WERI-Rb-1 (cell line): ENCODE results near the gene OXSR1.

ENCODE experiments used
- DNase-seq: peaks from one replicate; pipeline ENCODE4 v3.0.0-alpha.2; 2020
- H3K27ac ChIP-seq: fragments of 250-450 bp; sonication (Bioruptor Pico); 2 replicates; pipeline ENCODE4 v1.5.1; 2020; ENCODE audit warnings: mild to moderate bottlenecking, moderate library complexity
- H3K27me3 ChIP-seq: fragments of 250-450 bp; sonication (Bioruptor Pico); 2 replicates; pipeline ENCODE4 v1.5.1; 2021; ENCODE audit warnings: mild to moderate bottlenecking, low read depth, moderate library complexity; ENCODE audit not compliant: insufficient read depth, severe bottlenecking
- H3K36me3 ChIP-seq: fragments of 250-450 bp; sonication (Bioruptor Pico); 2 replicates; pipeline ENCODE4 v1.5.1; 2020; ENCODE audit warnings: mild to moderate bottlenecking, moderate library complexity
- H3K4me3 ChIP-seq: 2 replicates; pipeline ENCODE4 v1.5.1; 2011; ENCODE audit warnings: low read depth, mild to moderate bottlenecking, control low read depth, low read length
- H3K9me3 ChIP-seq: fragments of 250-450 bp; sonication (Bioruptor Pico); 2 replicates; pipeline ENCODE4 v1.5.1; 2021; ENCODE audit warnings: mild to moderate bottlenecking, moderate library complexity; ENCODE audit not compliant: severe bottlenecking
- TF ChIP-seq, protein P1 (sequence below): IDR thresholded peaks from 2 replicates; pipeline ENCODE4 v1.5.1; 2011; ENCODE audit warnings: low read depth, mild to moderate bottlenecking, control low read depth, inconsistent platforms, low read length

Gene OXSR1

DNA sequence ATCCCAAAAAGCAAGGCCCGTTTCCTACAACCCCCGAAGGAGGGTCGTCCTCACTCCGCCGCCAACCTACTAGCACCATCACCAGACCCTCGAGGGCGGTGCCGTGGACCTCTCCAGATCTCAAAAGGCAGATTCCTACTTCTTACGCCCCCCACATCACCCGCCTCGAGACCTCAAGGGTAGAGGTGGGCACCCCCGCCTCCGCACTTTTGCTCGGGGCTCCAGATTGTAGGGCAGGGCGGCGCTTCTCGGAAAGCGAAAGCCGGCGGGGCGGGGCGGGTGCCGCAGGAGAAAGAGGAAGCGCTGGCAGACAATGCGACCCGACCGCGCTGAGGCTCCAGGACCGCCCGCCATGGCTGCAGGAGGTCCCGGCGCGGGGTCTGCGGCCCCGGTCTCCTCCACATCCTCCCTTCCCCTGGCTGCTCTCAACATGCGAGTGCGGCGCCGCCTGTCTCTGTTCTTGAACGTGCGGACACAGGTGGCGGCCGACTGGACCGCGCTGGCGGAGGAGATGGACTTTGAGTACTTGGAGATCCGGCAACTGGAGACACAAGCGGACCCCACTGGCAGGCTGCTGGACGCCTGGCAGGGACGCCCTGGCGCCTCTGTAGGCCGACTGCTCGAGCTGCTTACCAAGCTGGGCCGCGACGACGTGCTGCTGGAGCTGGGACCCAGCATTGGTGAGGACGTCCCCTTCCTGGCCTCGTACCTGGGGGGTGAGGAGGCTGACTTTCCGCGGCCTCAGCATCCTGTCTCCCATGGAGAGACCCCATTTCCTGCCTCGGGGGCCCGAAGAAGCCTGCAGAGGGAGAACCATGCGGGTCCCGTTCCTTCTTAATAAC lies 26.8 kb upstream of the OXSR1 start, which contains the start of gene MYD88:
Gene MYD88, plus strand, starts transcription at position 313 of the 842 bp plus-strand sequence. Its CDS starts 40 bp downstream, at position 353.
- H3K36me3 ChIP-seq, result peaks cover 11% of the 10 kb centered on the region
- TF ChIP-seq, protein P1, sequence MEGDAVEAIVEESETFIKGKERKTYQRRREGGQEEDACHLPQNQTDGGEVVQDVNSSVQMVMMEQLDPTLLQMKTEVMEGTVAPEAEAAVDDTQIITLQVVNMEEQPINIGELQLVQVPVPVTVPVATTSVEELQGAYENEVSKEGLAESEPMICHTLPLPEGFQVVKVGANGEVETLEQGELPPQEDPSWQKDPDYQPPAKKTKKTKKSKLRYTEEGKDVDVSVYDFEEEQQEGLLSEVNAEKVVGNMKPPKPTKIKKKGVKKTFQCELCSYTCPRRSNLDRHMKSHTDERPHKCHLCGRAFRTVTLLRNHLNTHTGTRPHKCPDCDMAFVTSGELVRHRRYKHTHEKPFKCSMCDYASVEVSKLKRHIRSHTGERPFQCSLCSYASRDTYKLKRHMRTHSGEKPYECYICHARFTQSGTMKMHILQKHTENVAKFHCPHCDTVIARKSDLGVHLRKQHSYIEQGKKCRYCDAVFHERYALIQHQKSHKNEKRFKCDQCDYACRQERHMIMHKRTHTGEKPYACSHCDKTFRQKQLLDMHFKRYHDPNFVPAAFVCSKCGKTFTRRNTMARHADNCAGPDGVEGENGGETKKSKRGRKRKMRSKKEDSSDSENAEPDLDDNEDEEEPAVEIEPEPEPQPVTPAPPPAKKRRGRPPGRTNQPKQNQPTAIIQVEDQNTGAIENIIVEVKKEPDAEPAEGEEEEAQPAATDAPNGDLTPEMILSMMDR, result no peak
- DNase-seq, result no peak
- no peaks in the 10 kb centered on the region for H3K9me3 ChIP-seq
- H3K4me3 ChIP-seq, result peak within 1 kb of the TSS; percentile 82
- H3K27me3 ChIP-seq, result peaks cover 2% of the 10 kb centered on the region
- H3K27ac ChIP-seq, result peak within 1 kb of the TSS; percentile 52

DNA sequence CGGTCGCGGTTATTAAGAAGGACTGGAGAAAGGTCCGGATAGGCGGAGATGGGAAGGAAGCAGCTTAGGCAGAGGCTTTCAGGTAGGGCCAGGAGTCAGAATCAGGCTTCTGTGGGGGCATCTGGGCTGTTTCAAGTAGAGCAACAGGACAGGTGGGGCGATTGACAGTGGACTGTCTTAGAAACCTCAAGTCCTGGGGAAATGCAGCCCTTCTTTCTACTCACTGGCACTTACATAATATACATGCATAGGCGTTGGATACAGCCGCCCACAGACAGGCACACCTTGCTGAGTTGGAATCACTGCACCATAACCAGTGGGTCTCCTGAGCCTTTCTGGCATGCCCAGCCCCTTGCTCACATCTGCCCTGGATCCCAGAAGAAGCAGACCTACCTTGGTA lies 26.1 kb upstream of the OXSR1 start:
- Histone ChIP-seq H3K36me3 (peaks cover 5% of the 10 kb centered on the region), H3K27ac (no peak overlapping the region), H3K4me3 (no peak overlapping the region), H3K27me3 (peaks cover 2% of the 10 kb centered on the region), H3K9me3 (no peaks in the 10 kb centered on the region)
- DNase-seq, result no peak
- TF ChIP-seq, protein P1, result no peak

DNA sequence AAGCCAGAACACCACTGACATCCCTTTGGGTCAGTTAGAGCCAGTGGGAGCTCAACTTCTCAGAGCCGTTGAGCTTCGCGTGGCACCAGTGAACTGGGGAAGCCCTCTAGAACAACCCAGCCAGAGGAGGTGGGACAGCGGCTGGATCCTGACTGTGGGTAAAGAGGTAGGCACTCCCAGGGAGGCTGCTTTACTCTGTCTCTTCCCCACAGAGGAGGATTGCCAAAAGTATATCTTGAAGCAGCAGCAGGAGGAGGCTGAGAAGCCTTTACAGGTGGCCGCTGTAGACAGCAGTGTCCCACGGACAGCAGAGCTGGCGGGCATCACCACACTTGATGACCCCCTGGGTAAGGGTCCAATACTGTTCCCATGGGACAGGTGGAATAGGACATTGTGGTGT lies 25.7 kb upstream of the OXSR1 start:
- H3K9me3 ChIP-seq, result no peaks in the 10 kb centered on the region
- TF ChIP-seq, protein P1, result no peak
- no peak overlapping the region for H3K4me3 ChIP-seq
- DNase-seq, result no peak
- H3K27me3 ChIP-seq, result peaks cover 2% of the 10 kb centered on the region
- peaks cover 4% of the 10 kb centered on the region; the same call in 1 of the 2 replicates for H3K36me3 ChIP-seq
- H3K27ac ChIP-seq, result no peak overlapping the region

DNA sequence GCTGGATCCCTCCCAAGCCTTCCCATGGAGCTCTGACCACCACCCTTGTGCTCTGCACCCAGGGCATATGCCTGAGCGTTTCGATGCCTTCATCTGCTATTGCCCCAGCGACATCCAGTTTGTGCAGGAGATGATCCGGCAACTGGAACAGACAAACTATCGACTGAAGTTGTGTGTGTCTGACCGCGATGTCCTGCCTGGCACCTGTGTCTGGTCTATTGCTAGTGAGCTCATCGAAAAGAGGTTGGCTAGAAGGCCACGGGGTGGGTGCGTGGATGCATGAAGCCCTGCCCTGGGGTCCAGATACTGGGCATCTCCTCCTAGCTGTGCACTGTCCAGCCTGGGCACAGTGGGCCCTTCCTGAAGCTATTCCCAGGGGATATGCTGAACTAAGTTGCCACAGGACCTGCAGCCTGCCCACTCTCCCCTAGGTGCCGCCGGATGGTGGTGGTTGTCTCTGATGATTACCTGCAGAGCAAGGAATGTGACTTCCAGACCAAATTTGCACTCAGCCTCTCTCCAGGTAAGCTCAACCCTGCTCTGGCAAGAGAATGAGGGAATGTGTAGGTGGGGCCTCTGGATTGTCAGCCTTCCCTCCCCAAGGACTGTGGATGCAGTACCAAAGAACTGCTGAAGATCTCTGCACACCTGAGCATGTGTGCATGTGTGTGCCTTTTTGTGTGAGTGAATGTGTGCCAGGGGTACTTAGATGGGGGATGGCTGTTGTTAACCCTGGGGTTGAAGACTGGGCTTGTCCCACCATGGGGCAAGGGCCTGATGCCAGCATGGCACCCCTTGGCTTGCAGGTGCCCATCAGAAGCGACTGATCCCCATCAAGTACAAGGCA lies 24.8 kb upstream of the OXSR1 start:
- DNase-seq, result no peak
- TF ChIP-seq, protein P1, result peak; percentile 26; the same call in 1 of the 2 replicates
- Histone ChIP-seq H3K9me3 (no peaks in the 10 kb centered on the region), H3K27me3 (peaks cover 2% of the 10 kb centered on the region), H3K4me3 (no peak overlapping the region), H3K27ac (no peak overlapping the region), H3K36me3 (no peaks in the 10 kb centered on the region)

DNA sequence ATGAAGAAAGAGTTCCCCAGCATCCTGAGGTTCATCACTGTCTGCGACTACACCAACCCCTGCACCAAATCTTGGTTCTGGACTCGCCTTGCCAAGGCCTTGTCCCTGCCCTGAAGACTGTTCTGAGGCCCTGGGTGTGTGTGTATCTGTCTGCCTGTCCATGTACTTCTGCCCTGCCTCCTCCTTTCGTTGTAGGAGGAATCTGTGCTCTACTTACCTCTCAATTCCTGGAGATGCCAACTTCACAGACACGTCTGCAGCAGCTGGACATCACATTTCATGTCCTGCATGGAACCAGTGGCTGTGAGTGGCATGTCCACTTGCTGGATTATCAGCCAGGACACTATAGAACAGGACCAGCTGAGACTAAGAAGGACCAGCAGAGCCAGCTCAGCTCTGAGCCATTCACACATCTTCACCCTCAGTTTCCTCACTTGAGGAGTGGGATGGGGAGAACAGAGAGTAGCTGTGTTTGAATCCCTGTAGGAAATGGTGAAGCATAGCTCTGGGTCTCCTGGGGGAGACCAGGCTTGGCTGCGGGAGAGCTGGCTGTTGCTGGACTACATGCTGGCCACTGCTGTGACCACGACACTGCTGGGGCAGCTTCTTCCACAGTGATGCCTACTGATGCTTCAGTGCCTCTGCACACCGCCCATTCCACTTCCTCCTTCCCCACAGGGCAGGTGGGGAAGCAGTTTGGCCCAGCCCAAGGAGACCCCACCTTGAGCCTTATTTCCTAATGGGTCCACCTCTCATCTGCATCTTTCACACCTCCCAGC lies 24.0 kb upstream of the OXSR1 start:
- Histone ChIP-seq H3K4me3 (no peak overlapping the region), H3K36me3 (no peaks in the 10 kb centered on the region), H3K27me3 (peaks cover 2% of the 10 kb centered on the region), H3K9me3 (no peaks in the 10 kb centered on the region), H3K27ac (no peak overlapping the region)
- TF ChIP-seq, protein P1, result no peak
- DNase-seq, result no peak
